OCI-M2 (cell line): ENCODE data around the gene ASPHD2.

Source experiments
- DNase-seq: peaks from one replicate; lab custom pipeline; 2025; ENCODE audit not compliant: unreplicated experiment; lab: John Stamatoyannopoulos, UW

The ASPHD2 gene

GRCh38 chr22:26471522-26471921, 42.5 kb downstream of the ASPHD2 start:
- no peak for DNase-seq

GRCh38 chr22:26474682-26475081, 45.6 kb downstream of the ASPHD2 start:
- no peak for DNase-seq

GRCh38 chr22:26476705-26477340, 47.8 kb downstream of the ASPHD2 start:
- DNase-seq: no peak

GRCh38 chr22:26477341-26477731, 48.3 kb downstream of the ASPHD2 start:
- no peak for DNase-seq

GRCh38 chr22:26479043-26479791, 50.2 kb downstream of the ASPHD2 start:
- DNase-seq: no peak

- DNase-seq: peak; percentile 41
Measured at GRCh38 chr22:26479792-26480610, 50.9 kb downstream of the ASPHD2 start.

- no peak for DNase-seq
Measured at GRCh38 chr22:26480611-26480932, 51.5 kb downstream of the ASPHD2 start.

- no peak for DNase-seq
Measured at GRCh38 chr22:26481112-26481693, 52.1 kb downstream of the ASPHD2 start.

- DNase-seq: no peak
Measured at GRCh38 chr22:26481694-26482093, 52.6 kb downstream of the ASPHD2 start.

- no peak for DNase-seq
Measured at GRCh38 chr22:26482161-26482560, 53.1 kb downstream of the ASPHD2 start.

- no peak for DNase-seq
Measured at GRCh38 chr22:26483043-26483438, 54.0 kb downstream of the ASPHD2 start.

GRCh38 chr22:26483439-26484359, 54.6 kb downstream of the ASPHD2 start, which contains the start of the genes HPS4 and SRRD:
Gene HPS4, minus strand, starts transcription at chr22:26483783. Its CDS starts 2,021 bp downstream, at chr22:26481762.
Gene SRRD, plus strand, starts transcription at chr22:26483877. Its CDS starts 14 bp downstream, at chr22:26483891.
- peak; percentile 56 for DNase-seq

GRCh38 chr22:26484360-26484706, 55.3 kb downstream of the ASPHD2 start:
- no peak for DNase-seq

- no peak for DNase-seq
Measured at GRCh38 chr22:26485013-26485412, 56.0 kb downstream of the ASPHD2 start.

- DNase-seq: no peak
Measured at GRCh38 chr22:26485806-26486390, 56.8 kb downstream of the ASPHD2 start.

GRCh38 chr22:26486394-26486793, 57.3 kb downstream of the ASPHD2 start:
- no peak for DNase-seq

GRCh38 chr22:26487996-26488395, 58.9 kb downstream of the ASPHD2 start:
- DNase-seq: no peak

- DNase-seq: no peak
Measured at GRCh38 chr22:26489447-26490036, 60.5 kb downstream of the ASPHD2 start.

- no peak for DNase-seq
Measured at GRCh38 chr22:26492220-26492619, 63.2 kb downstream of the ASPHD2 start.

GRCh38 chr22:26494506-26494905, 65.4 kb downstream of the ASPHD2 start:
- no peak for DNase-seq
